ENCODE data around the gene PDS5B.
"Not testable (repeated sequence)": the region's sequence is repeated elsewhere in the genome, so short reads cannot be mapped to it uniquely, and the experiment has no call there.

The PDS5B gene

DNA sequence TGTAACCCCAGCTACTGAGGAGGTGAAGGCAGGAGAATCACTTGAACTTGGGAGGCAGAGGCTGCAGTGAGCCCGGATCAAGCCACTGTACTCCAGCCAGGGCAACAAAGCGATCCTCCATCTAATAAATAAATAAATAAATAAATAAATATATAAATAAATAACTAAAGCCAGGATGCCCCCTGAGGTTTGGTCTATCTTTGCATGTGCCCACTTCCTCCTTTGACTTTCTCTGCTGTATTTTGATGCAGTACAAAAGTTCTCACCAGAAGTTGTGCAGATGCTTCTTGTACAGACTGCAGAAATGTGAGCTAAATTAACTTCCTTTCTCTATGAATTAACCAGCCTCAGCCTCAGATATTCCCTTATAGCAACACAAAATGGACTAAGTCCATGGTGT lies 41.2 kb upstream of the PDS5B start:
- no peak overlapping the region for H3K4me3 ChIP-seq (ENCODE audit: low read depth, low read length)
- TF ChIP-seq, protein P1, sequence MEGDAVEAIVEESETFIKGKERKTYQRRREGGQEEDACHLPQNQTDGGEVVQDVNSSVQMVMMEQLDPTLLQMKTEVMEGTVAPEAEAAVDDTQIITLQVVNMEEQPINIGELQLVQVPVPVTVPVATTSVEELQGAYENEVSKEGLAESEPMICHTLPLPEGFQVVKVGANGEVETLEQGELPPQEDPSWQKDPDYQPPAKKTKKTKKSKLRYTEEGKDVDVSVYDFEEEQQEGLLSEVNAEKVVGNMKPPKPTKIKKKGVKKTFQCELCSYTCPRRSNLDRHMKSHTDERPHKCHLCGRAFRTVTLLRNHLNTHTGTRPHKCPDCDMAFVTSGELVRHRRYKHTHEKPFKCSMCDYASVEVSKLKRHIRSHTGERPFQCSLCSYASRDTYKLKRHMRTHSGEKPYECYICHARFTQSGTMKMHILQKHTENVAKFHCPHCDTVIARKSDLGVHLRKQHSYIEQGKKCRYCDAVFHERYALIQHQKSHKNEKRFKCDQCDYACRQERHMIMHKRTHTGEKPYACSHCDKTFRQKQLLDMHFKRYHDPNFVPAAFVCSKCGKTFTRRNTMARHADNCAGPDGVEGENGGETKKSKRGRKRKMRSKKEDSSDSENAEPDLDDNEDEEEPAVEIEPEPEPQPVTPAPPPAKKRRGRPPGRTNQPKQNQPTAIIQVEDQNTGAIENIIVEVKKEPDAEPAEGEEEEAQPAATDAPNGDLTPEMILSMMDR (IDR thresholded peaks at IDR 0.05; ENCODE audit: low read depth, low read length): no peak

DNA sequence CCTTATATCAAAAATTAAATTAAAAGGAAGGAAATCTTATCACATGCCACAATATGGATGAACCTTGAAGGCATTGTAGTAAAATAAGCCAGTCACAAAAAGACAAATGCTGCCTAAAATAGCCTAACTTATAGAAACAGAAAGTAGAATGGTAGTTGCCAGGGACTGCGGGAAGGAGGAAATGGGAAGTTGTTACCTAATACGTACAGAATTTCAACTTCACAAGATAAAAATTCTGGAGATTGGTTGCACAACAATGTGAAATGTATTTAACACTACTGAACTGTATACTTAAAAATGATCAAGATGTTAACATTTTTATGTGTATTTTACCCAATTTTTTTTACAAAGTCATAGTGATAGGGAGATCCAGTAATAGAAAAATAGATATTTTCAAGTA lies 37.4 kb upstream of the PDS5B start:
- no peak overlapping the region for H3K4me3 ChIP-seq (ENCODE audit: low read depth, low read length)
- TF ChIP-seq, protein P1 (IDR thresholded peaks at IDR 0.05; ENCODE audit: low read depth, low read length): no peak

DNA sequence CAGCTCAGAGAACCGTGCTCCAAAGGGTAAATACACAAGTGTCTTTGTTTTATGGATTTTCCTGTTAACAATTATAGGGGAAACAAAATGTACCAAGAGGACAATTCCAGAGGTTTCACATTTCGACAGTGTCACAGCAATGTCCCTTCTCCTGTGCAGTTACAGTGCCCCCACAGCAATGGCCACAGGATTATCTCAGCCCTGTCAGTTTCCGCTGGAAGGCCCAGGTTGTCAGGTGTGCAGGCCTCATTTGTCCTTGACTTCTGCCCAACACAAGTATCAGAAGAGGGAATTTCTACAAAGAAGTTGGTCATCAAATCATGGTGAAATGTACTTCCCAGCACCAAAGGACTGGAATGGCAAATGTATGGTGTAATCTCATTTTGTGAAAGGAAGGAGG lies 36.5 kb upstream of the PDS5B start:
- TF ChIP-seq, protein P1 (IDR thresholded peaks at IDR 0.05; ENCODE audit: low read depth, low read length): no peak
- H3K4me3 ChIP-seq (ENCODE audit: low read depth, low read length): no peak overlapping the region

DNA sequence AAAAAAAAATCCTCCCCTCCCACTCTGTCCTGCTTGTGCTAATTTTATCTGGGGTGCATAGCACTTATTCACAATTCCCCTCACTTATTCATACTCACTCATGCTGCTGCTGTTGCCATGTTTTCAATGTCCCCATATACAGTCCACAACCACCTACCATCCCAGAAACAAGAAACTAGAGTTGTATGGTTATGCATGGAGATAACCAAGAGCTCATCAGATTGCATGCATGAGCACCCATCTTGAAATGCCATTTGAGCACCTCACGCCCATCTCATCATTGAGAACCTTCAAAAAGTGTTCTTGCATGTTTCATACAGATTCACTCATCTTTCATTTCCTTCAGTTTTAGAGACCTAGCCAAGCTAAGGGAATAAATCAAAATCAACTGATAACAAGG lies 32.5 kb upstream of the PDS5B start:
- TF ChIP-seq, protein P1 (IDR thresholded peaks at IDR 0.05; ENCODE audit: low read depth, low read length): no peak

DNA sequence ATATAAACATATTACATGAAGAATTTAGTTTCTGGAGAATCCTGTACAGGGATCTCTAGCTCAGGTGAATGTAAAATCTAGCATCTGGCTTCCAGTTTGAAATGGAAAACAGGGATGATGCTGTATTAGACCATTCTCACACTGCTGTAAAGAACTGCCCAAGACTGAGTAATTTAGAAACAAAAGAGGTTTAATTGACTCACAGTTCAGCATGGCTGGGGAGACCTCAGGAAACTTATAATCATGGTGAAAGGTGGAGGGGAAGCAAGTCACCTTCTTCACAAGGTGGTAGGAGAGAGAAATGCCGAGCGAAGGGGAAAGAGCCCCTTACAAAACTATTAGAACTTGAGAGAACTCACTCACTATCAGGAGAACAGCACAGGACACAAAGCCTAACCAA lies 30.6 kb upstream of the PDS5B start:
- TF ChIP-seq, protein P1 (IDR thresholded peaks at IDR 0.05; ENCODE audit: low read depth, low read length): no peak

More for the DNA sequence above, 32.5 kb upstream of the PDS5B start:
- no peak overlapping the region for H3K4me3 ChIP-seq (ENCODE audit: low read depth, low read length)

DNA sequence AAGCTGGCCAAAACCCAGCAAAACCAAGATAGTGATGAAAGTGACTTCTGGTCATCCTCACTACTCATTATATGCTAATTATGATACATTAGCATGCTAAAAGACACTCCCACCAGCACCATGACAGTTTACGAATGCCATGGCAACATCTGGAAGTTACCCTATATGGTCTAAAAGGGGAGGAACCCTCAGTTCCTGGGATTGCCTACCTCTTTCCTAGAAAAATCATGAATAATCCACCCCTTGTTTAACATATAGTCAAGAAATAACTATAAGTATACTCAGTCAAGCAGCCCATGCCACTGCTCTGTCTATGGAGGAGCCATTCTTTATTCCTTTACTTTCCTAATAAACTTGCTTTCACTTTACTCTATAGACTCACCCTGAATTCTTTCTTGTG lies 25.4 kb upstream of the PDS5B start:
- H3K4me3 ChIP-seq (ENCODE audit: low read depth, low read length): not testable (repeated sequence)

More for the DNA sequence above, 30.6 kb upstream of the PDS5B start:
- no peak overlapping the region for H3K4me3 ChIP-seq (ENCODE audit: low read depth, low read length)

DNA sequence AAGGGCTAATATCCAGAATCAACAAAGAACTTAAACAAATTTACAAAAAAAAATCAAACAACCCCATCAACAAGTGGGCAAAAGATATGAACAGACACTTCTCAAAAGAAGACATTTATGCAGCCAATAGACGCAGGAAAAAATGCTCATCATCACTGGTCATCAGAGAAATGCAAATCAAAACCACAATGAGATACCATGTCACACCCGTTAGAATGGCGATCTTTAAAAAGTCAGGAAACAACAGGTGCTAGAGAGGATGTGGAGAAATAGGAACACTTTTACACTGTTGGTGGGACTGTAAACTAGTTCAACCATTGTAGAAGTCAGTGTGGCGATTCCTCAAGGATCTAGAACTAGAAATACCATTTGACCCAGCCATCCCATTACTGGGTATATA lies 10.6 kb upstream of the PDS5B start:
- not testable (repeated sequence) for H3K4me3 ChIP-seq (ENCODE audit: low read depth, low read length)

DNA sequence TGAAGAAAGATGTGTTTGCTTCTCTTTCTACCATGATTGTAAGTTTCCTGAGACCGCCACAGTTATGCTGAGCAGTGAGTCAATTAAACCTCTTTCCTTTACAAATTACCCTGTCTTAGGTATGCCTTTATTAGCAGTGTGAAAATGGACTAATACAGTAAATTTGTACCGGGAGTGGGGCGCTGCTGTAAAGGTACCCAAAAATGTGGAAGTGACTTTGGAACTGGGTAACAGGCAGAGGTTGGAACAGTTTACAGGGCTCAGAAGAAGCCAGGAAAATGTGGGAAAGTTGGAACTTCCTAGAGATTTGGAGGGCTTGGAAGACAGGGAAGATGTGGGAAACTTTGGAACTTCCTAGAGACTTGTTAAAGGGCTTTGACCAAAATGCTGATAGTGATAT lies 9.2 kb upstream of the PDS5B start:
- TF ChIP-seq, protein P1 (IDR thresholded peaks at IDR 0.05; ENCODE audit: low read depth, low read length): no peak
- no peak overlapping the region for H3K4me3 ChIP-seq (ENCODE audit: low read depth, low read length)
